Panc1 (cell line): ENCODE results near the gene C1S.

Source experiments
- CTCF ChIP-seq: fragments of 450-650 bp; IDR thresholded peaks from 2 replicates; pipeline ENCODE4 v1.5.1; 2017; ENCODE audit warnings: mild to moderate bottlenecking
- POLR2AphosphoS5 ChIP-seq: IDR thresholded peaks from 2 replicates; pipeline ENCODE4 v1.6.1; 2012; ENCODE audit warnings: mild to moderate bottlenecking, low read depth, low read length, moderate library complexity
- REST ChIP-seq, 2 experiments: IDR thresholded peaks; 2 replicates each; pipeline ENCODE4 v1.6.1; 2011 to 2012; ENCODE audit warnings: low read depth in 2 of 2, control low read depth in 1 of 2, low read length in 1 of 2, mild to moderate bottlenecking in 1 of 2, moderate library complexity in 1 of 2; ENCODE audit not compliant: insufficient read depth in 1 of 2
- SIN3A ChIP-seq: IDR thresholded peaks from 2 replicates; pipeline ENCODE4 v1.6.1; 2012; ENCODE audit warnings: low read depth, mild to moderate bottlenecking, low read length, moderate library complexity, borderline replicate concordance; ENCODE audit not compliant: insufficient read depth
- TCF7L2 ChIP-seq: IDR thresholded peaks from 2 replicates; pipeline ENCODE4 v1.6.1; 2011; ENCODE audit warnings: mild to moderate bottlenecking, low read depth, low read length, inconsistent platforms

- TF ChIP-seq CTCF (no peak), REST (IDR thresholded peaks at IDR 0.05; ENCODE audit: insufficient read depth in 1 of 2, low read depth in 2 of 2, low read length in 1 of 2) (no peak), TCF7L2 (no peak), SIN3A (no peak), POLR2AphosphoS5 (no peak)
Measured at GRCh38 chr12:7091660-7092228, 31.2 kb downstream of the C1S start.
